Measurements from ENCODE around the gene ATAD1.

DNA sequence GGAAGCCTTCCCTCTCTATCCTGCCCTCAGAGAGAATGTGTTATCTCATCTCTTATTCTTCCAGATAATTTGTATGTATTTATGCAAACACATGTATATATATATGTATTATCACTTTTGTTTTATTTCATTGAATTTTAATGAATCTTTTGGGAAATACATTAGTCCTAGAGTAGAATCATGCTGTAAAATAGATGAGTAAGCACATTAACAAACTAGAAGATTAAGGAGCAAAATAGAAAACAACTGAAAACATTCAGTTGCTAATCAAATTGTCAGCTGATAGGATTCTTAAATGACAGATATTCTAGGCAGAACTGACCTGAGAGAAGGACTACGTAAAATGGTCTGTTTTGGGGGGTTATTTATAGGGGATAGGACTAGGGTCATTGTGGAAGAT is 34.1 kb upstream of the ATAD1 start:
- TF ChIP-seq SUZ12 (IDR thresholded peaks at IDR 0.05; ENCODE audit: extremely low read depth, insufficient read depth, insufficient read length) (no peak), ZNF274 (IDR thresholded peaks at IDR 0.05; ENCODE audit: low read depth, low read length) (no peak), YY1 (IDR thresholded peaks at IDR 0.05; ENCODE audit: insufficient read depth, insufficient read length) (no peak)
